ENCODE results near the gene TBC1D22A.

The TBC1D22A gene

DNA sequence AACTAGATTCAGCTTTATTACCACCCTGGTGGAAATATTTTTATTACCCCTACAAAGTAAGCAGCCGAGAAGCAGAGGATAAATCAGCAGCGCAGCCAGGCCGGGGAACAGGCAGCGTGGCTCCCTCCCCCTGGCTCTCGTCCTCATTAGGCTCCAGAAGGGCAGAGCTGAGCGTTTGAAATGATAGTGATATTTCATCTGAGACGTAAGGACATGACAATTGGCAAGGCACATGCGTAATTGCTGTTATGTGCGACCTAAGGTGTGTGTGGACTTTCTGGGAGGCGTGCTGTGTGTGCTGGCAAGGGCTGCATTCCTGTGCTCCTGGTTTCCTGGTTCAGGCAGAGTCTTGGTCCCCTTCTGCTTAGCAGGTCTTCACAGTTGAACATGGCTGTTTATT lies 247.8 kb downstream of the TBC1D22A start:
- no peak for DNase-seq (ENCODE audit: extremely low spot score)
- TF ChIP-seq CTCF (IDR thresholded peaks at IDR 0.05; ENCODE audit: control extremely low read depth, extremely low read depth, low read depth, missing control alignments): no peak
- ChIA-PET CTCF (no interaction called here), POLR2A (no interaction called here)

DNA sequence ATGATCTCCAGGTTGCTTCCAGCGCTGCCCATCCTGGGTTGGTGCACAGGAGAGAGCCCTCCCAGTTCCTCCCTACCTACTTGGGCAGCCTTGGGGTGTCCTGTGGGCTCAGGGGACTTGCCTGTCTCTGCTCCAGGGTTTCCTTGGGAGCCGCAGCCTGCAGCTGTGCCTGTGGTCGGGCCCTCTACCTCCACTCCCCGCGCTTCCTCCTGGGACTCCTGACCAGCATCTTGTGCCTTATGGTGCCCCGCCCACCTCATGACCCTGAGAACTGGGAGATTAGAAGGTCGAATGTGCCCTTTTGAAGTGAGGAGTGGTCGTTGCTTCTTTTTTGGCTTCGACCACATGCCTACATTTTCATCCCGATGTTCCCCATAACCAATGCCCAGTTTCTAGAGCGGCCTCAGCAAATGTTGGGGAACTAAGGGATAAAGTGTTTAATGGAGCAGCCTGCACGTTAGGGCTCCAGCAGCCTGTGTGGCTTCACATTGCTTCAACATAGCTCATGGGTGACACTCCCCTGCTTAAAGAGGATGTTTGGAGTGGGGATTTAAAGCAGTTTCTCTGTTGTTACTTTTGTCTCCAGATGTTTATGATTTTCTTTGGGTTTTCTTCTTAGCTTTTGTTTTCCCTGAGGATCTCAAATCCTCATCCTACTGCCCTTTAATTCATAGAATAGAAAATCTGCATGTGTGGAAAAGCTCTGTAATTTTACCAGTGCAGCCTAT lies 248.8 kb downstream of the TBC1D22A start:
- ChIA-PET POLR2A (no interaction called here), CTCF (interaction anchor here (0.7 kb wide), 1 partner anchor 79 kb away, joined by 4 read pairs; no protein-coding TSS in a partner anchor)
- no peak for DNase-seq (ENCODE audit: extremely low spot score)
- TF ChIP-seq CTCF (IDR thresholded peaks at IDR 0.05; ENCODE audit: control extremely low read depth, extremely low read depth, low read depth, missing control alignments): no peak

- POLR2A ChIA-PET: no interaction called here
- CTCF ChIA-PET: interaction anchor here (0.7 kb wide), 1 partner anchor 78 kb away, joined by 4 read pairs; no protein-coding TSS in a partner anchor
- TF ChIP-seq CTCF (IDR thresholded peaks at IDR 0.05; ENCODE audit: control extremely low read depth, extremely low read depth, low read depth, missing control alignments): no peak
- no peak for DNase-seq (ENCODE audit: extremely low spot score)
Measured at GRCh38 chr22:47011859-47012258, 249.4 kb downstream of the TBC1D22A start.

GRCh38 chr22:47012589-47013370 lies 250.3 kb downstream of the TBC1D22A start:
- DNase-seq (ENCODE audit: extremely low spot score): no peak
- ChIA-PET POLR2A (no interaction called here), CTCF (interaction anchor here (1.2 kb wide), 1 partner anchor 15 kb away, joined by 3 read pairs; no protein-coding TSS in a partner anchor)
- no peak for TF ChIP-seq CTCF (IDR thresholded peaks at IDR 0.05; ENCODE audit: control extremely low read depth, extremely low read depth, low read depth, missing control alignments)

DNA sequence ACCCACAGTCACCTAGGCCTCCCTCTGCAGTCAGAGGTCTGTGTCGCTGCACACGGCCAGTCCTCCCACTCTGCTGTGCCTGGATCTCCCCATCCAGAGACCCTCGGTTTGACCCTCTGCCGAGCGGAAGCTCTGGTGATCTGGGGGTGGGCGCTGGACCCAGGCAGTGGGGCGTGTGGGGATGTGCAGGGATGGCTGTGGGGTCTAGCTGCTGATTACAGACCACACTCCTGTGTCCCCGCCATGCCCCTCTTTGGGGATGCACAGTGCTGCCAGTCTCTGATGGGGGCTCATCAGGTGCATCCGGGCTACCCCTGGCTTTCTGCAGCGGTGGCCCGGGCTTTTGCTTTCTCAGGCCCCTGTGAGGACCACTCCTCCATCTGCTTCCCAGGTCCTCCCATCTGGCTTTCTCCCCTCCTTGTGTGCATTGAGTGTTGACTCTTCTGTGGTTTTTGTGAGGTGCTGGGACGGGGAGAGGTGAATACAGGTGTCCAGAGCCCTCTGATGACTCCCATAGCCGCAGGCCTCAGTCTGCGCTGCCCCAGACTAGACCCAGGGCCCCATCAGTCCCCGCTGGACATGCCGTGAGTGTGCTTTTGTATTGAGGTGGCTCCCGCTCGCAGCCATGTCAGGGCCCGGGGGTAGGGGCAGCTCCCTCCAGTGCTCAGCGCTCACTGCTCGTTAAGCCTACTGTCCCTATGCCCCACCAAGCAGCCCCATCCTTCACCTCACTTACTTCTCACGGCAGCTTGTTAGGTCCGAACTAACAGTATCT lies 251.6 kb downstream of the TBC1D22A start:
- ChIA-PET POLR2A (no interaction called here), CTCF (interaction anchor here (1.2 kb wide), 1 partner anchor 16 kb away, joined by 3 read pairs; no protein-coding TSS in a partner anchor)
- TF ChIP-seq CTCF (IDR thresholded peaks at IDR 0.05; ENCODE audit: control extremely low read depth, extremely low read depth, low read depth, missing control alignments): no peak
- no peak for DNase-seq (ENCODE audit: extremely low spot score)

DNA sequence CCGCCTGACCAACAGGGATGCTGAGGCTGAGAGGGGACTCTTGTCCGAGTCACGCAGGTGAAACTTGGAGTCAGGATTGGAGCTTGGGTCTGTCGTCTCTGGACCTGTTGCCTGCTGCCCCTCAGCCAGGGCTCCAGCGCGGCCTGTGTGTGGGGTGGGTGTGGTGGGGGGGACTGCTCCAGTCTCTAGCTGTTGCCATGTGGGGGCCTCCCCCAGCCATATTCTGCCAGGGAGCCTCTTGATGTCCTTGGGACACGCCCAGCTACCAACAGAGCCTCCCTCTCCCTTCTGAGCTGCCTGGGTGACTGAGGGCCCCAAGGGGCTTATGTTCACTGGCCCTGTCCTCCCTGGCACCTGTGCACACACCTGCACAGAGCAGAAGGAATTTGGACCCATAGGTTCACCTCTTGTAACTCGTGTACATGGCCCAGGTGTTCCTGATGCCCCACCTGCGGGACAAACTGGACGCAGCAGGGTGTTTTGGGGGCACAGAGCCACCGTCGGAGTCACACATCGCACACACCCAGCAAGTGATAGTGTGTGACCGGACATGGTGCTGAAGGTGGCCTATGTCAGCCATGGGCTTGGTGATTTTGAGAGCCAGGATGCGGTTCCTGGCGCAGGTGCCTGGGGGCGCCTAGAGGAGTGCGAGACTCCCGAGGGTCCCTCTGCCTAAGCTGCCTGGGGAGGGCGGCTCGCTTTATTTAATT lies 252.3 kb downstream of the TBC1D22A start:
- ChIA-PET CTCF (no interaction called here), POLR2A (no interaction called here)
- no peak for TF ChIP-seq CTCF (IDR thresholded peaks at IDR 0.05; ENCODE audit: control extremely low read depth, extremely low read depth, low read depth, missing control alignments)
- no peak for DNase-seq (ENCODE audit: extremely low spot score)
